K562 (cell line): ENCODE results near the gene M6PR. TPM values are rescaled to one million over a fixed set of nuclear protein-coding genes. Genes with fewer than 3 reads are reported as not detected.

Source experiments
- C11orf30 ChIP-seq: fragments of 450-650 bp; IDR thresholded peaks from 2 replicates; pipeline ENCODE4 v1.6.1; 2016; ENCODE audit warnings: low read depth, mild to moderate bottlenecking
- CBFB ChIP-seq: sonication (generic); formaldehyde crosslinking; IDR thresholded peaks from 2 replicates; pipeline ENCODE4 v1.4.0; 2020; ENCODE audit warnings: mild to moderate bottlenecking, missing genetic modification reagents
- GATA2 ChIP-seq: sonication (generic); formaldehyde crosslinking; IDR thresholded peaks from 2 replicates; pipeline ENCODE4 v1.4.0; 2020; ENCODE audit warnings: mild to moderate bottlenecking, missing genetic modification reagents
- NELFE ChIP-seq: IDR thresholded peaks from 2 replicates; pipeline ENCODE4 v1.6.1; 2011; ENCODE audit warnings: mild to moderate bottlenecking; ENCODE audit not compliant: insufficient read depth, insufficient read length
- polyA plus RNA-seq, 8 experiments: library from polyadenylated mRNA; depleted of rRNA in 4 of 8; stranded (reverse) in 5 of 8; unstranded in 3 of 8; fragments of >200 nt; fragmentation: Nextera tagmentation in 2 of 8; fragmentation: Illumina TruSeq in 1 of 8; extraction: Ambion mirVana in 2 of 8; extraction: Trizol in 1 of 8; gene quantifications; 2 replicates each; pipeline versions ENCODE4 v1.2.1 to v1.2.3, GENCODE V29; 2011 to 2014; ENCODE audit warnings: inconsistent platforms in 1 of 8, missing spikeins in 1 of 8
- total RNA-seq, 7 experiments: library from RNA; depleted of rRNA in 6 of 7; stranded (reverse); fragments of >200 nt in 6 of 7; fragmentation: Illumina TruSeq in 2 of 7; extraction: Trizol in 2 of 7; gene quantifications; 2 replicates each; pipeline versions ENCODE4 v1.2.1 to v1.2.3, GENCODE V29; 2011 to 2021; ENCODE audit warnings: low replicate concordance in 1 of 7
- TF ChIP-seq, protein P1 (sequence below): fragments of 250-450 bp; sonication (Bioruptor Pico); IDR thresholded peaks from 2 replicates; pipeline ENCODE4 v1.4.0; 2020; ENCODE audit warnings: mild to moderate bottlenecking
- TF ChIP-seq, protein P2 (sequence below), 2 experiments: fragments of 450-650 bp in 1 of 2; sonication (generic) in 1 of 2; formaldehyde crosslinking in 1 of 2; IDR thresholded peaks; 2 replicates each; pipeline versions ENCODE4 v1.7.1 to v1.9.0; 2016 to 2022; ENCODE audit warnings: inconsistent platforms in 1 of 2, mild to moderate bottlenecking in 1 of 2, missing genetic modification reagents in 1 of 2
- TF ChIP-seq, protein P3 (sequence below): fragments of 250-450 bp; sonication (Bioruptor Pico); IDR thresholded peaks from 2 replicates; pipeline ENCODE4 v1.8.0; 2022; ENCODE audit warnings: moderate library complexity, mild to moderate bottlenecking, inconsistent platforms
- TF ChIP-seq, protein P4 (sequence below), 2 experiments: fragments of 450-650 bp; IDR thresholded peaks; 2 replicates each; pipeline ENCODE4 v1.6.1; 2016
- TF ChIP-seq, protein P5 (sequence below), 3 experiments: fragments of 200-800 bp in 1 of 3; sonication (Bioruptor generic) in 1 of 3; sonication (generic) in 1 of 3; formaldehyde crosslinking in 1 of 3; IDR thresholded peaks; 2 replicates each; pipeline versions ENCODE4 v1.6.1 to v1.8.0; 2016 to 2022; ENCODE audit warnings: mild to moderate bottlenecking in 2 of 3, missing compliant biosample characterization in 2 of 3, missing genetic modification characterization in 2 of 3, missing genetic modification reagents in 1 of 3
- TF ChIP-seq, protein P6 (sequence below): sonication (generic); formaldehyde crosslinking; IDR thresholded peaks from 2 replicates; pipeline ENCODE4 v1.9.0; 2022; ENCODE audit warnings: mild to moderate bottlenecking, missing genetic modification reagents

M6PR gene
- total and polyA plus RNA-seq, 9 of the 15 experiments (the other 6 are each of a cell fraction or from before 2014, with no cell fraction given): 78.6 to 159 (median 112) TPM

DNA sequence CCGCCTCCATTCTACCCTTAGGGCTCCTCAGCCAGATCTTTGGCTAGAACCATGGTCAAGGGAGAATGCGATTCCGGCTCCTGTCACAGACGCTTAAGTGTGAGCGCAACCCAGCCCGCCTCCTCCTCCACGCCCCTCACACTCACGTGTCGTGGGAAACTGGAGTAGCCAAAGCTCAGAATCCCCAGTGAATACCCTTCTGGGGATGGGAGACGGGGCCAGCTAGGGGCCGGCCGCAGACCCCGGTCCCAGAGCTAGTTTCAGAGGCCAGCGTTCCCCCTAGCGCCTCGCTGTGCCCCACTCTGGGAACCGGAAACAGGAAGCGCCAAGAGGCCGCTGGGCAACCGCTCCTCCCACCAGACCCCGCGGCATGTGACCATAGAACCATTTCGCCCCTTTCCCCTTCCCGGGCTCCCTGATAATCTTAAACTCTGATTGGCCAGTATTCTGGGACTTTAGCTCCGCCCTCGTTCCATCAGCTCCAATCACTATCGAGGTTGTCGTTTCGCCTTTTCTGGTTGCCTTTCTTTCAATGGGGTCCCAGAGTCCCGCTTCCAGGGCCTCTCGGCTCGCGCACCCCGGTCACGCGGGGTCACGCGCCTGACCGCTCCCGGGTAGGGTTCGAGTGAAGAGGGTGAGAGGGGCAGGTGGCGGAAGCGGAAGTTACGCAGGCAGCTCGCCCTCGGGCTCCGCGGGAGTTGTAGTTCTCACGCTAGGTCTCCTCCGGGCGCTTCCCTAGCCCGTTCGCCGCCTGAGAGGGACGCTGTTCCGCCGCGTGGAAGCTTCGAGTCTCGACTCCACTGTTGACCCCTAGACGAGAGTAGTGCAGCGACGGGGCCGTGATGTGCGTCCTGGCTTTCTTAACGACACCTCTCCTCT, at the start of gene M6PR (continued):
- TF ChIP-seq, protein P1, sequence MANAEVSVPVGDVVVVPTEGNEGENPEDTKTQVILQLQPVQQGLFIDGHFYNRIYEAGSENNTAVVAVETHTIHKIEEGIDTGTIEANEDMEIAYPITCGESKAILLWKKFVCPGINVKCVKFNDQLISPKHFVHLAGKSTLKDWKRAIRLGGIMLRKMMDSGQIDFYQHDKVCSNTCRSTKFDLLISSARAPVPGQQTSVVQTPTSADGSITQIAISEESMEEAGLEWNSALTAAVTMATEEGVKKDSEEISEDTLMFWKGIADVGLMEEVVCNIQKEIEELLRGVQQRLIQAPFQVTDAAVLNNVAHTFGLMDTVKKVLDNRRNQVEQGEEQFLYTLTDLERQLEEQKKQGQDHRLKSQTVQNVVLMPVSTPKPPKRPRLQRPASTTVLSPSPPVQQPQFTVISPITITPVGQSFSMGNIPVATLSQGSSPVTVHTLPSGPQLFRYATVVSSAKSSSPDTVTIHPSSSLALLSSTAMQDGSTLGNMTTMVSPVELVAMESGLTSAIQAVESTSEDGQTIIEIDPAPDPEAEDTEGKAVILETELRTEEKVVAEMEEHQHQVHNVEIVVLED (CRISPR knock-in tag): no peak
- TF ChIP-seq, protein P2, sequence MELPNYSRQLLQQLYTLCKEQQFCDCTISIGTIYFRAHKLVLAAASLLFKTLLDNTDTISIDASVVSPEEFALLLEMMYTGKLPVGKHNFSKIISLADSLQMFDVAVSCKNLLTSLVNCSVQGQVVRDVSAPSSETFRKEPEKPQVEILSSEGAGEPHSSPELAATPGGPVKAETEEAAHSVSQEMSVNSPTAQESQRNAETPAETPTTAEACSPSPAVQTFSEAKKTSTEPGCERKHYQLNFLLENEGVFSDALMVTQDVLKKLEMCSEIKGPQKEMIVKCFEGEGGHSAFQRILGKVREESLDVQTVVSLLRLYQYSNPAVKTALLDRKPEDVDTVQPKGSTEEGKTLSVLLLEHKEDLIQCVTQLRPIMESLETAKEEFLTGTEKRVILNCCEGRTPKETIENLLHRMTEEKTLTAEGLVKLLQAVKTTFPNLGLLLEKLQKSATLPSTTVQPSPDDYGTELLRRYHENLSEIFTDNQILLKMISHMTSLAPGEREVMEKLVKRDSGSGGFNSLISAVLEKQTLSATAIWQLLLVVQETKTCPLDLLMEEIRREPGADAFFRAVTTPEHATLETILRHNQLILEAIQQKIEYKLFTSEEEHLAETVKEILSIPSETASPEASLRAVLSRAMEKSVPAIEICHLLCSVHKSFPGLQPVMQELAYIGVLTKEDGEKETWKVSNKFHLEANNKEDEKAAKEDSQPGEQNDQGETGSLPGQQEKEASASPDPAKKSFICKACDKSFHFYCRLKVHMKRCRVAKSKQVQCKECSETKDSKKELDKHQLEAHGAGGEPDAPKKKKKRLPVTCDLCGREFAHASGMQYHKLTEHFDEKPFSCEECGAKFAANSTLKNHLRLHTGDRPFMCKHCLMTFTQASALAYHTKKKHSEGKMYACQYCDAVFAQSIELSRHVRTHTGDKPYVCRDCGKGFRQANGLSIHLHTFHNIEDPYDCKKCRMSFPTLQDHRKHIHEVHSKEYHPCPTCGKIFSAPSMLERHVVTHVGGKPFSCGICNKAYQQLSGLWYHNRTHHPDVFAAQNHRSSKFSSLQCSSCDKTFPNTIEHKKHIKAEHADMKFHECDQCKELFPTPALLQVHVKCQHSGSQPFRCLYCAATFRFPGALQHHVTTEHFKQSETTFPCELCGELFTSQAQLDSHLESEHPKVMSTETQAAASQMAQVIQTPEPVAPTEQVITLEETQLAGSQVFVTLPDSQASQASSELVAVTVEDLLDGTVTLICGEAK (IDR thresholded peaks at IDR 0.05): peak; percentile 97
- TF ChIP-seq, protein P2 (CRISPR knock-in tag; IDR thresholded peaks at IDR 0.05): no peak
- TF ChIP-seq CBFB (CRISPR knock-in tag): no peak
- TF ChIP-seq, protein P3, sequence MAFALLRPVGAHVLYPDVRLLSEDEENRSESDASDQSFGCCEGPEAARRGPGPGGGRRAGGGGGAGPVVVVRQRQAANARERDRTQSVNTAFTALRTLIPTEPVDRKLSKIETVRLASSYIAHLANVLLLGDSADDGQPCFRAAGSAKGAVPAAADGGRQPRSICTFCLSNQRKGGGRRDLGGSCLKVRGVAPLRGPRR (CRISPR knock-in tag): no peak
- no peak for TF ChIP-seq NELFE
- TF ChIP-seq, protein P4, sequence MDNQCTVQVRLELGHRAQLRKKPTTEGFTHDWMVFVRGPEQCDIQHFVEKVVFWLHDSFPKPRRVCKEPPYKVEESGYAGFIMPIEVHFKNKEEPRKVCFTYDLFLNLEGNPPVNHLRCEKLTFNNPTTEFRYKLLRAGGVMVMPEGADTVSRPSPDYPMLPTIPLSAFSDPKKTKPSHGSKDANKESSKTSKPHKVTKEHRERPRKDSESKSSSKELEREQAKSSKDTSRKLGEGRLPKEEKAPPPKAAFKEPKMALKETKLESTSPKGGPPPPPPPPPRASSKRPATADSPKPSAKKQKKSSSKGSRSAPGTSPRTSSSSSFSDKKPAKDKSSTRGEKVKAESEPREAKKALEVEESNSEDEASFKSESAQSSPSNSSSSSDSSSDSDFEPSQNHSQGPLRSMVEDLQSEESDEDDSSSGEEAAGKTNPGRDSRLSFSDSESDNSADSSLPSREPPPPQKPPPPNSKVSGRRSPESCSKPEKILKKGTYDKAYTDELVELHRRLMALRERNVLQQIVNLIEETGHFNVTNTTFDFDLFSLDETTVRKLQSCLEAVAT (IDR thresholded peaks at IDR 0.05): no peak
- no peak for TF ChIP-seq GATA2
- no peak for TF ChIP-seq C11orf30
- TF ChIP-seq, protein P5, sequence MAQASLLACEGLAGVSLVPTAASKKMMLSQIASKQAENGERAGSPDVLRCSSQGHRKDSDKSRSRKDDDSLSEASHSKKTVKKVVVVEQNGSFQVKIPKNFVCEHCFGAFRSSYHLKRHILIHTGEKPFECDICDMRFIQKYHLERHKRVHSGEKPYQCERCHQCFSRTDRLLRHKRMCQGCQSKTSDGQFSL (CRISPR knock-in tag; IDR thresholded peaks at IDR 0.05): no peak
- TF ChIP-seq, protein P5 (tag; IDR thresholded peaks at IDR 0.05): no peak
- TF ChIP-seq, protein P6, sequence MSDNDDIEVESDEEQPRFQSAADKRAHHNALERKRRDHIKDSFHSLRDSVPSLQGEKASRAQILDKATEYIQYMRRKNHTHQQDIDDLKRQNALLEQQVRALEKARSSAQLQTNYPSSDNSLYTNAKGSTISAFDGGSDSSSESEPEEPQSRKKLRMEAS (CRISPR knock-in tag): peak; percentile 81
